Measurements from ENCODE around the gene KRTAP4-4. TPM values are rescaled to one million over a fixed set of nuclear protein-coding genes. Genes with fewer than 3 reads are reported as not detected.

Gene KRTAP4-4
- not detected for total RNA-seq

DNA sequence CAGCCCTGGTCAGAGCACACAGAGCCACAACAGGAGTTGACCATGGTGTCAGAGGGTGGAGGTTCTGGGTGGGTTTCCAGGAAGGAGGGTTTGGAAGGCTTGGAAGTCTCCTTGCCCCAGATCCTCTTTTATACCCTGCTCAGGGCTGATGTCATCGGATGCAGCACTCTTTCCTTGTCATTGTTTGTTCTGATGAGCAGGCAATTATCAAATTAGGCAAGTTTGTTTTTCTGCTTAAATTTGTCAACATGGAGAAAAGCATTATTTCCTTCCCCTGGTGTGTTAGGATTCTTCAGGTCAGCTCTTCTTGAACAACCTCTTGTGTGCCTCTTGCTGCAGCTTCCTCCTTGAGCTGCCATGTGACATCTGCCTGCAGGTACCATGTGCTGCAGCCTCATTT, at the start of gene KRTAP4-4:
TSS of gene KRTAP4-4 (minus strand) at position 101 of the 400 bp plus-strand sequence. CDS start at position 44, 57 bp downstream.

GRCh38 chr17:41189837-41190318, 29.3 kb upstream of the KRTAP4-4 start, which contains the start of gene KRTAP9-1:
KRTAP9-1 (plus strand) TSS chr17:41189887; CDS start chr17:41189887, 0 bp downstream.

GRCh38 chr17:41184480-41184961, 24.0 kb upstream of the KRTAP4-4 start, which contains the start of gene KRTAP4-1:
KRTAP4-1 (minus strand) TSS chr17:41184911; CDS start chr17:41184854, 57 bp downstream.

DNA sequence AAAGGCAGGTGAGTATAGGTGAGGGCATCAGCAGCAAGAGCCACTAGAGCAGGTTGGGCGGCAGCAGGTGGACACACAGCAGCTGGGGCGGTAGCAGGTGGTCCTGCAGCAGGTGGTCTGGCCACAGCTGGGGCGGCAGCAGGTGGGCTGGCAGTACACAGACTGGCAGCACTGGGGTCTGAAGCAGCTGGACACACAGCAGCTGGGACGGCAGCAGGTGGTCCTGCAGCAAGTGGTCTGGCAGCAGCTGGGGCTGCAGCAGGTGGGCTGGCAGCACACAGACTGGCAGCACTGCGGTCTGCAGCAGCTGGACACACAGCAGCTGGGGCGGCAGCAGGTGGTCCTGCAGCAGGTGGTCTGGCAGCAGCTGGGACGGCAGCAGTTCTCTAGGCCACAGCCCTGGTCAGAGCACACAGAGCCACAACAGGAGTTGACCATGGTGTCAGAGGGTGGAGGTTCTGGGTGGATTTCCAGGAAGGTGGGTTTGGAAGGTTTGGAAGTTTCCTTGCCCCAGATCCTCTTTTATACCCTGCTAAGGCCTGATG, 17.3 kb upstream of the KRTAP4-4 start, which contains the start of gene KRTAP4-2:
TSS of gene KRTAP4-2 (minus strand) at position 495 of the 545 bp plus-strand sequence. CDS start at position 438, 57 bp downstream.

DNA sequence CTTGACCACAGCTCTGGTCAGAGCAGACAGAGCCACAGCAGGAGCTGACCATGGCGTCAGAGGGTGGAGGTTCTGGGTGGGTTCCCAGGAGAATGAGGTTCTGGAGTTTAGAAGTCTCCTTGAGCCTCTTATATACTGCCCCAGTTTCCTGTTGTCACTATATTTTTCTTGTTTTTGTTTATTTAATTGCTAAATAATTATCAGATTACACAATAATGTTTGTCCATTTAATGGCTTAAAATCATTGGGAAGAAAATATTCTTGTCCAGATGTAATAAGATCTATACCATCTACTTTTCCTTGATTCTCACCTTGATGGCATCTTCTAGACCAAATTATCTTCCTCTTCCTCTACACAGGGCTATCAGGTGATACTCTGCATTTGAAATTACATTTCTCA, 7.6 kb upstream of the KRTAP4-4 start, which contains the start of gene KRTAP4-3:
TSS of gene KRTAP4-3 (minus strand) at position 101 of the 400 bp plus-strand sequence. CDS start at position 52, 49 bp downstream.

GRCh38 chr17:41149652-41149985, 10.9 kb downstream of the KRTAP4-4 start, which contains the start of gene KRTAP4-5:
KRTAP4-5 (minus strand) TSS chr17:41149825; CDS start chr17:41149767, 58 bp downstream.

DNA sequence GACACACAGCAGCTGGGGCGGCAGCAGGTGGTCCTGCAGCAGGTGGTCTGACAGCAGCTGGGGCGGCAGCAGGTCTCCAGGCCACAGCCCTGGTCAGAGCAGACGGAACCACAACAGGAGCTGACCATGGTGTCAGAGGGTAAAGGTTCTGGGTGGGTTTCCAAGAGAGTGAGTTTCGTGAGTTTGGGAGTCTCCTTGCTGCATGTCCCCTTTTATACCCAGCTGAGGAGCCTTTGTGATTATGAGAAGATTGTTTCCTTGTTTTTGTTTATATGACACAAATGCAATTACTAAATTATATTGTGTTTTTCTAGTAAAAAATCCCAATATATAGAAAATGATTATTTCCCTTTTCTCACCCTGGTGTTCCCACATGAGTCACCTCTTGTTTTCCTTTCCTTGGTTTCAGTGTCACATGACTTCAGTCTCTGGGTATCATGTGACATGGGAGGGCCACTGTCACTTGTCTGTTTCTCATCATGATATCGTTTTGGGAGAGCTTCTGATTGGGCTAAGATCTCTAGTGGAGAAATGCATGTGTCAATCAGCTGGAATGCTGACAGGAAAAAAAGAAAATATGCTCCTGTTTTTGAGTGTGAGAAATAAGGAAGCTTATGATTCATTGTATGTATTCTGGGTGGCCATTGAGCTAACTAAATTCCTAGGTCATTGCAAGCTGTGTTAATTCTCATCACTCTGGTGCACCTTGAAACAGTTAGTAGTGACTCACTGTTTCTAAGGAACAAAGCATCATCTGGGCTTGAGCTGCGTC, 20.0 kb downstream of the KRTAP4-4 start, which contains the start of gene KRTAP4-6:
TSS of gene KRTAP4-6 (minus strand) at position 185 of the 772 bp plus-strand sequence. CDS start at position 128, 57 bp downstream.

DNA sequence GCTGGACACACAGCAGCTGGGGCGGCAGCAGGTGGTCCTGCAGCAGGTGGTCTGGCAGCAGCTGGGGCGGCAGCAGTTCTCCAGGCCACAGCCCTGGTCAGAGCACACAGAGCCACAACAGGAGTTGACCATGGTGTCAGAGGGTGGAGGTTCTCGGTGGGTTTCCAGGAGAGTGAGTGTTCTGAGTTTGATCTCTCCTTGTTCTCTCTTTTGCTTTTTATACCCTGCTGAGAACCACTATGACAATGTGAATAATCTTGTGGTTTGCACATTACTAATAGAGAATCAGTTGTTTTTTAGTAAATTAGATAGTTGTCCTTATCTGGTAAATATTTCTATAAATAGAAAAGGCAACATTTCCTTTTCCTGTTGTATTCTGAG, 36.6 kb downstream of the KRTAP4-4 start, which contains the start of gene KRTAP4-12:
TSS of gene KRTAP4-12 (minus strand) at position 192 of the 381 bp plus-strand sequence. CDS start at position 132, 60 bp downstream.

GRCh38 chr17:41117846-41118386, 42.6 kb downstream of the KRTAP4-4 start, which contains the start of gene KRTAP4-11:
KRTAP4-11 (minus strand) TSS chr17:41118373; CDS start chr17:41118315, 58 bp downstream.

Other genes with a start within 250 kb of the KRTAP4-4 start
- not detected for gene KRT23, start 223.1 kb downstream of the KRTAP4-4 start, total RNA-seq
- gene KRT39, start 193.8 kb downstream of the KRTAP4-4 start, total RNA-seq = not detected
- not detected for gene KRT40, start 176.4 kb downstream of the KRTAP4-4 start, total RNA-seq
- gene KRTAP3-3, start 166.6 kb downstream of the KRTAP4-4 start, total RNA-seq = not detected
- not detected for gene KRTAP3-2, start 160.8 kb downstream of the KRTAP4-4 start, total RNA-seq
- not detected for gene KRTAP3-1, start 151.6 kb downstream of the KRTAP4-4 start, total RNA-seq
- not detected for gene KRTAP1-5, start 133.5 kb downstream of the KRTAP4-4 start, total RNA-seq
- not detected for gene KRTAP1-4, start 130.6 kb downstream of the KRTAP4-4 start, total RNA-seq
- gene KRTAP1-3, start 125.9 kb downstream of the KRTAP4-4 start, total RNA-seq = not detected
- not detected for gene KRTAP1-1, start 119.3 kb downstream of the KRTAP4-4 start, total RNA-seq
- not detected for gene KRTAP2-1, start 113.4 kb downstream of the KRTAP4-4 start, total RNA-seq
- not detected for gene KRTAP2-2, start 105.5 kb downstream of the KRTAP4-4 start, total RNA-seq
- gene KRTAP2-3, start 100.6 kb downstream of the KRTAP4-4 start, total RNA-seq = not detected
- gene KRTAP2-4, start 94.9 kb downstream of the KRTAP4-4 start, total RNA-seq = not detected
- not detected for gene KRTAP4-7, start 76.6 kb downstream of the KRTAP4-4 start, total RNA-seq
- not detected for gene KRTAP4-8, start 62.6 kb downstream of the KRTAP4-4 start, total RNA-seq
- gene KRTAP4-16, start 58.5 kb downstream of the KRTAP4-4 start, total RNA-seq = not detected
- gene KRTAP4-9, start 55.4 kb downstream of the KRTAP4-4 start, total RNA-seq = not detected
- gene KRTAP4-11, start 42.4 kb downstream of the KRTAP4-4 start, total RNA-seq = not detected
- gene KRTAP4-12, start 36.6 kb downstream of the KRTAP4-4 start, total RNA-seq = not detected
- not detected for gene KRTAP4-6, start 20.2 kb downstream of the KRTAP4-4 start, total RNA-seq
- gene KRTAP4-5, start 10.9 kb downstream of the KRTAP4-4 start, total RNA-seq = not detected
- gene KRTAP4-3, start 7.5 kb upstream of the KRTAP4-4 start, total RNA-seq = not detected
- gene KRTAP4-2, start 17.5 kb upstream of the KRTAP4-4 start, total RNA-seq = not detected
- gene KRTAP4-1, start 24.2 kb upstream of the KRTAP4-4 start, total RNA-seq = not detected
- not detected for gene KRTAP9-1, start 29.1 kb upstream of the KRTAP4-4 start, total RNA-seq
- gene KRTAP9-2, start 65.9 kb upstream of the KRTAP4-4 start, total RNA-seq = not detected
- gene KRTAP9-3, start 71.7 kb upstream of the KRTAP4-4 start, total RNA-seq = not detected
- not detected for gene KRTAP9-8, start 77.3 kb upstream of the KRTAP4-4 start, total RNA-seq
- not detected for gene KRTAP9-4, start 88.9 kb upstream of the KRTAP4-4 start, total RNA-seq
- not detected for gene KRTAP9-9, start 94.6 kb upstream of the KRTAP4-4 start, total RNA-seq
- gene KRTAP9-6, start 104.6 kb upstream of the KRTAP4-4 start, total RNA-seq = not detected
- gene KRTAP9-7, start 115.0 kb upstream of the KRTAP4-4 start, total RNA-seq = not detected
- under 1 TPM in 1 of 2 experiments, not detected in 1; 0.20 TPM for gene KRTAP29-1, start 142.1 kb upstream of the KRTAP4-4 start, total RNA-seq
- gene KRTAP16-1, start 148.6 kb upstream of the KRTAP4-4 start, total RNA-seq = under 1 TPM in 1 of 2 experiments, not detected in 1; 0.14 TPM
- not detected for gene KRTAP17-1, start 155.0 kb upstream of the KRTAP4-4 start, total RNA-seq
- not detected for gene KRT33A, start 190.1 kb upstream of the KRTAP4-4 start, total RNA-seq
- gene KRT33B, start 209.1 kb upstream of the KRTAP4-4 start, total RNA-seq = not detected
- not detected for gene KRT34, start 221.6 kb upstream of the KRTAP4-4 start, total RNA-seq
- gene KRT31, start 236.9 kb upstream of the KRTAP4-4 start, total RNA-seq = not detected

All from activated naive CD4-positive, alpha-beta T cell treated with anti-CD3 and anti-CD28 coated beads, Interleukin-2, amount 10 ng/mL, durations not matched to agents 5 hours and 36 hours (primary cell).